GM19463 (cell line): ENCODE data around the gene MAP3K2.
A peak's percentile ranks its signal among the peaks of the same experiment; 100 is the strongest.

Source experiments
- ATAC-seq: cut with Tn5 transposase; IDR thresholded peaks from one replicate; pipeline ENCODE4 v1.9.1; 2021; ENCODE audit warnings: mild to moderate bottlenecking, moderate library complexity; ENCODE audit not compliant: unreplicated experiment

Gene MAP3K2

GRCh38 chr2:127386764-127387654 lies 766 bp downstream of the MAP3K2 start:
- ATAC-seq: peak; percentile 66

GRCh38 chr2:127386246-127386645 lies 1.5 kb downstream of the MAP3K2 start:
- ATAC-seq: no peak

- no peak for ATAC-seq
These were observed 3.2 kb downstream of the MAP3K2 start for GRCh38 chr2:127384529-127384928.

DNA sequence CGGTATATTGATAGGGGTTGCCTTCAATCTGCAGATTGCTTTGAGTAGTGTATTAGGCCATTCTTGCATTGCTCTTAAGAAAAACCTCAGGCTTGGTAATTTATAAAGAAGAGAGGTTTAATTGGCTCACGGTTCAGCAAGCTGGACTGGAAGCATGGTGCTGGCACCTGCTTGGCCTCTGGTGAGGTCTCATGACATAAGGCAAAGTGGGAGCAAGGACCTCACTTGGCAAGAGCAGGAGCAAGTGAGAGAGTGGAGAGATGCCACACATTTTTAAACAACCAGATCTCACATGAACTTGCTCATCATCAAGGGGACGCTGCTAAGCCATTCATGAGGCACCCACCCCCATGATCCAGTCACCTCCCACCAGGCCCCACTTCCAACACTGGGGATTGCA lies 4.9 kb downstream of the MAP3K2 start:
- ATAC-seq: no peak

- ATAC-seq: no peak
These were observed 6.0 kb downstream of the MAP3K2 start for GRCh38 chr2:127381762-127382161.

GRCh38 chr2:127379712-127380355 lies 7.9 kb downstream of the MAP3K2 start:
- peak; percentile 85 for ATAC-seq

DNA sequence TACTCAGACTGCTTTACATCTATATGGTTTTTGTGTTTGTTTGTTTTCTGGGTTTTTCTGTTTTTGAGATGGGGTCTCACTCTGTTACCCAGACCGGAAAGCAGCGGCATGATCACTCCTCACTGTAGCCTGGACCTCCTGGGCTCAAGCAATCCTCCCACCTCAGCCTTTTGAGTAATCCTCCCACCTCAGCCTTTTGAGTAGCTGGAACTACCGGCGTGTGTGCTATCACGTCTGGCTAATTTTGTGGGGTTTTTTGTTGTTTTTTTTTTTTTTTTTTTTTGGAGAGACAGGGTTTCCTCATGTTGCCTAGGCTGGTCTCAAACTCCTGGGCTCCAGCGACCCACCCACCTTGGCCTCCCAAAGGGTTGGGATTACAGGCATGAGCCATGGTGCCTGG lies 9.1 kb downstream of the MAP3K2 start:
- ATAC-seq: no peak

GRCh38 chr2:127377262-127377661 lies 10.5 kb downstream of the MAP3K2 start:
- ATAC-seq: no peak

- ATAC-seq: no peak
These were observed 11.5 kb downstream of the MAP3K2 start for GRCh38 chr2:127376257-127376656.

DNA sequence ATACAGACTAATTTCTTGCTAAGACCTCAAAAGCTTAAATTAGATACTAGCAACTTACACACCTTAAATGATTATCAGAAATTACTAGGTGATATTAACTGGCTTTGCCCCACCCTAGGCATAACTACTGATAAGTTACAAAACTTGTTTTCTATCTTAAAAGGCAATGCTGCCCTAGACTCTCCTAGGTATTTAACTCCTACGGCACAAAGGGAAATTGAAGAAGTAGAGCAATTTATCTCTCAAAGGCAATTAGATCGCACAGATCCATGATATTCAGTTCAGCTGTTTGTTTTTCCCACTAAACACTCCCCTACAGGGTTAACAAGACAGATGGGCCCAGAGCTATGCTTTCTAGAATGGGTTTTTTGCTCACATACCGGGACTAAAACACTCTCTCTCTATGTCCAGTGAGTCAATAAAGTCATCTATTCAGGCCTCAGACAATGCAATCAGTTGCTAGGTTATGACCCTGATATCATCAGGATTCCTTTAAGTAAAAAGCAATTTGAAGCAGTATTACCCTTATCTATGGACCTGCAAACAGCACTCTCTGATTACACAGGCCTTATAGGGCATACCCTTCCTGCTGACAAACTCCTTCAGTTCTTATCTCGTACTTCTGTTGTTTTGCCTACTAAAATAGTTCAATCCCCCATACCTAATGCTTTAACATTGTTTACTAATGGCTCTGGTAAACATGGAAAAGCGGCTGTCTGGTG lies 14.3 kb downstream of the MAP3K2 start:
- ATAC-seq: no peak

GRCh38 chr2:127371037-127371436 lies 16.7 kb downstream of the MAP3K2 start:
- ATAC-seq: no peak

- no peak for ATAC-seq
These were observed 17.8 kb downstream of the MAP3K2 start for GRCh38 chr2:127370010-127370409.

GRCh38 chr2:127365211-127365643 lies 22.5 kb downstream of the MAP3K2 start:
- no peak for ATAC-seq

DNA sequence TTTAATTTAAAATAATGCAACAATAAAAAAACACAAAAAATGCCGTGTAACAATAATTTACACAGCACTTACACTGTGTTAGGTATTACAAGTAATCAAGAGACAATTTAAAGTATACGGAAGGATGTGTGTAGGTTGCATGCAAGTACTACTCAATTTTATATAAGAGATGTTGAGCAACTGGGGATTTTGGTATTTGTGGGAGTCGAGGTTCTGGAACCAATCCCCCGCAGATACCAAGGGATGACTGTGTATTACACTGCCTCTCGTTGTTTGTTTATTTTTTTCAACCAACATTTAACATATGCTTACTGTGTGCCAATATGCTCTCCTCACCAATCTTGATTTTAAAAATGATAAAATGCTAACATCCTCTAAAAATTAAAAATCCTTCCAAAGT lies 24.8 kb downstream of the MAP3K2 start:
- no peak for ATAC-seq

DNA sequence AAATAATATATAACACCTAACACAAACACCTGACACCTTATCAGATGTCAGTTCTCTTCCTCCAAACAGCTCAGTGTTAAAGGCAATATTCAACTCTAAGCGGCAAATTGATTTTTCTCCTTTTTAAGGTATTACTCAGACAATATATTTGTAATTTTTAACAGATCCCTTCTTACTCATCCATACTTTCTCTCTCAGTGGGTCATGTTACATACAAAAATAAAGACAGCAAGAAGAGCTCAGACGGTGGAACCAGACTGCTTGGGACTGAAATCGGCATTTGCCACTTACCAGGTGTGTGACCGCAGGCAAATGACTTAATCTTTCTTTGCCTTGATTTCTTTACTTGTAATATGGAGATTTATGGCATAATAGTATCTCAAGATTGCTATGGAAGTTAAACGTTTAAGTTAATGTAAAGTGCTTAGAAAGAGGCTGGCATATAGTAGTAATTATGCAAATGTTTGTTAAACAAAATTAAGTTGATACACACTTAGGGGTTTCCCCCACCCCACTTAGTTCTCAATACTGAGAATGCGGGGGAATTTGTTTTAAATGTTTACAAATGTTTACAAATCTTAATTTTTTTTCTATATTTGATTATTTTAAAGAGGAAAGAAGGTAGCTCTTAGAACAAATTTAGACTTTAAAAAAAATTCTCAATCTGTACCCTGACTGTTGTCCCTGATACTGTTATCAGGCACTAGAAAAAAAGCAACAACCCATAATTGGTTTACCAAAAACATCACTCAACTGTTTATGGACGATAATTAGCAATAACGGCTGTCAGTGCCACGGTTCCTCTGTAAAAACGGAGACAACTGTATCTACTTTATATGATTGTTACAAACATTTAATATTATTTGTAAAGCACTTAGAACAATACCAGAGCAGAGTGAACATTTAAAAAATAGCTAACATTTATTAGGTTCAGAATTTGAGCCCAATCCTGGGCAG lies 25.6 kb downstream of the MAP3K2 start:
- no peak for ATAC-seq

GRCh38 chr2:127360242-127360641 lies 27.5 kb downstream of the MAP3K2 start:
- no peak for ATAC-seq

DNA sequence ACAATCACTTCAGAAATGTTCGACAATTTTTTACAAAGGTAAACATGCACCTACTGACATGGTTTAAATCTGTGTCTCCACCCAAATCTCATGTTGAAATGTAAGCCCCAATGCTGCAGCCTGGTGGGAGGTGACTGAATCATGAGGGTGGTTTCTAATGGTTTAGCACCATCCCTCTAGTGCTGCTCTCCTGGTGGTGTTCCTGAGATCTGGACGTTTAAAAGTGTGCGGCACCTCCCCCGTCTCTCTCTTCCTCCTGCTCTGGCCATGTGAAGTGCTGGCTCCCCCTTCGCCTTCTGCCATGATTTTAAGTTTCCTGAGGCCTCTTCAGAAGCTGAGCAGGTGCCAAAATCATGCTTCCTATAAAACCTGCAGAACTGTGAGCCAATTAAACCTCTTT lies 28.3 kb downstream of the MAP3K2 start:
- no peak for ATAC-seq

DNA sequence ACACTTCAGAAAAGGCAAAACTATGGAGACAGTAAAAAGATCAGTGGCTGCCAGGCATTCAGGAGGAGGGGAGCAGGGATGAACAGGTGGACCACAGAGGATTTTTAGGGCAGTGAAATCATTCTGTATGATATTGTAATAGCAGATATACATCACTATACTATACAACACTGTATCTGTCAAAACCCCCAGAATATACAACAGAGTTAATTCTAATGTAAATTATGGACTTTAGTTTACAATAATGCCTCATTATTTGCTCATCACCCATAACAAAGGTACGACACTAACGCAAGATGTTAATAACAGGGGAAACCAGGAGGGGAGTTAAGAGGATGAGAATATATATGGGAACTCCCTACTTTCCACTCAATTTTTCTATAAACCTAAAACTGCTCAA lies 28.8 kb downstream of the MAP3K2 start:
- ATAC-seq: no peak

DNA sequence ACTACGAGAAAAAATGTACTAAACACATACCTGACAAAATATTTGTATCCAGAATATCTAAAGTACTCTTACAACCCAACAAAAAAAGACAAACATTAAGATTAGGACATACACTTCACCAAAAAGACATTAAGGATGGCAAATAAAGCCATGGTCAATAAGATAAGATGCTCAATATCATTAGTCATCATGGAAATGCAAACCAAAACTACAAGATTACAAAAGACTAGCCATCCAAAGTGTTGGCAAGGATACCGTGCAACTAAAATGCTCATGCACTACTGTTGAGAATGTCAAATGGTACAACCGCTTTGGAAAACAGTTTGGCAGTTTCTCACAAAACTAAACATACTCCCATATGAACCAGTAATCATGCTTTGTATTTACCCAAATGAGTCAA lies 29.7 kb downstream of the MAP3K2 start:
- no peak for ATAC-seq

- no peak for ATAC-seq
These were observed 30.2 kb downstream of the MAP3K2 start for GRCh38 chr2:127357591-127357990.

GRCh38 chr2:127356531-127356930 lies 31.2 kb downstream of the MAP3K2 start:
- ATAC-seq: no peak
